ENCODE results near the gene MXD3. TPM values are rescaled to one million over a fixed set of nuclear protein-coding genes. Genes with fewer than 3 reads are reported as not detected.
"Not testable (repeated sequence)": the region's sequence is repeated elsewhere in the genome, so short reads cannot be mapped to it uniquely, and the experiment has no call there.

Gene MXD3
- total RNA-seq, 1 donor from 2014 or later: 31.1 TPM

- no peak for DNase-seq (ENCODE audit: low spot score)
- Mint-ChIP-seq H3K4me1 (peaks cover 10% of the 10 kb centered on the region), H3K4me3 (no peak overlapping the region), H3K27ac (no peak overlapping the region), H3K9me3 (no peaks in the 10 kb centered on the region), H3K36me3 (peaks cover 8% of the 10 kb centered on the region), H3K27me3 (ENCODE audit: insufficient read depth, low read depth) (peaks cover 2% of the 10 kb centered on the region)
- no peak overlapping the region for H2AFZ ChIP-seq (replicated peaks)
- peaks cover 12% of the 10 kb centered on the region for H3F3A ChIP-seq (ENCODE audit: low read depth)
- peaks cover 16% of the 10 kb centered on the region for H4K20me1 ChIP-seq (ENCODE audit: low read depth)
- no peaks in the 10 kb centered on the region for H3K4me1 ChIP-seq
- H3K9me3 ChIP-seq (ENCODE audit: low read depth): no peaks in the 10 kb centered on the region
- no peaks in the 10 kb centered on the region for H3K27me3 ChIP-seq
- H3K79me2 ChIP-seq (ENCODE audit: low read depth): peaks cover 83% of the 10 kb centered on the region
- H3K9ac ChIP-seq: no peak overlapping the region
- TF ChIP-seq CTCF (IDR thresholded peaks at IDR 0.05) (no peak), EZH2 (IDR thresholded peaks at IDR 0.05) (no peak), EZH2phosphoT487 (IDR thresholded peaks at IDR 0.05) (no peak)
- no peak overlapping the region for H3K27ac ChIP-seq
- H3K4me2 ChIP-seq: no peak overlapping the region
- H3K36me3 ChIP-seq: peaks cover 4% of the 10 kb centered on the region
- no peak overlapping the region for H3K4me3 ChIP-seq
These were observed 33.2 kb upstream of the MXD3 start for GRCh38 chr5:177344891-177345290.

- TF ChIP-seq EZH2phosphoT487 (IDR thresholded peaks at IDR 0.05): no peak
- DNase-seq (ENCODE audit: low spot score): no peak
- peaks cover 72% of the 10 kb centered on the region for H3K79me2 ChIP-seq (ENCODE audit: low read depth)
- peaks cover 4% of the 10 kb centered on the region for H3K36me3 ChIP-seq
- no peaks in the 10 kb centered on the region for H3K4me1 Mint-ChIP-seq
- no peak overlapping the region for H3K4me2 ChIP-seq
- H3K27me3 ChIP-seq: no peaks in the 10 kb centered on the region
- H3K4me1 ChIP-seq: no peaks in the 10 kb centered on the region
- peaks cover 22% of the 10 kb centered on the region for H4K20me1 ChIP-seq (ENCODE audit: low read depth)
- no peak overlapping the region for H3K27ac Mint-ChIP-seq
- H3K9me3 Mint-ChIP-seq: no peaks in the 10 kb centered on the region
- no peak overlapping the region for H3K4me3 Mint-ChIP-seq
- no peak overlapping the region for H3K27ac ChIP-seq
- no peak overlapping the region for H3K4me3 ChIP-seq
- H2AFZ ChIP-seq (replicated peaks): no peak overlapping the region
- peaks cover 2% of the 10 kb centered on the region for H3K27me3 Mint-ChIP-seq (ENCODE audit: insufficient read depth, low read depth)
- no peaks in the 10 kb centered on the region for H3K9me3 ChIP-seq (ENCODE audit: low read depth)
- H3K9ac ChIP-seq: no peak overlapping the region
- peaks cover under 1% of the 10 kb centered on the region for H3F3A ChIP-seq (ENCODE audit: low read depth)
- peaks cover 8% of the 10 kb centered on the region for H3K36me3 Mint-ChIP-seq
These were observed 32.1 kb upstream of the MXD3 start for GRCh38 chr5:177343777-177344176.

GRCh38 chr5:177343000-177343399, 31.3 kb upstream of the MXD3 start:
- not testable (repeated sequence) for H3K36me3 ChIP-seq; H3K9me3 Mint-ChIP-seq; H3K4me3 Mint-ChIP-seq; H3K27ac Mint-ChIP-seq; H3K27ac ChIP-seq; H3K36me3 Mint-ChIP-seq; DNase-seq (ENCODE audit: low spot score); H3K4me3 ChIP-seq; H2AFZ ChIP-seq (replicated peaks); H3K27me3 ChIP-seq; H3K9ac ChIP-seq; H3K27me3 Mint-ChIP-seq (ENCODE audit: insufficient read depth, low read depth); H3K4me1 ChIP-seq; H3K4me1 Mint-ChIP-seq; H3F3A ChIP-seq (ENCODE audit: low read depth); H3K9me3 ChIP-seq (ENCODE audit: low read depth); H3K4me2 ChIP-seq
- Histone ChIP-seq H3K79me2 (ENCODE audit: low read depth) (peaks cover 64% of the 10 kb centered on the region), H4K20me1 (ENCODE audit: low read depth) (peaks cover 22% of the 10 kb centered on the region)

- Histone ChIP-seq H3K4me3 (no peak overlapping the region), H3K27me3 (no peaks in the 10 kb centered on the region), H3K79me2 (ENCODE audit: low read depth) (peaks cover 26% of the 10 kb centered on the region), H3F3A (ENCODE audit: low read depth) (no peaks in the 10 kb centered on the region), H3K9me3 (ENCODE audit: low read depth) (no peaks in the 10 kb centered on the region), H3K4me1 (no peaks in the 10 kb centered on the region), H3K36me3 (no peaks in the 10 kb centered on the region), H2AFZ (replicated peaks) (no peak overlapping the region), H3K9ac (no peak overlapping the region), H3K27ac (no peak overlapping the region), H3K4me2 (no peak overlapping the region), H4K20me1 (ENCODE audit: low read depth) (peaks cover 14% of the 10 kb centered on the region)
- DNase-seq (ENCODE audit: low spot score): no peak
- Mint-ChIP-seq H3K36me3 (peaks cover 12% of the 10 kb centered on the region), H3K27ac (no peak overlapping the region), H3K9me3 (no peaks in the 10 kb centered on the region), H3K27me3 (ENCODE audit: insufficient read depth, low read depth) (peaks cover 4% of the 10 kb centered on the region), H3K4me3 (no peak overlapping the region), H3K4me1 (no peaks in the 10 kb centered on the region)
- no peak for TF ChIP-seq EZH2phosphoT487 (IDR thresholded peaks at IDR 0.05)
- no peak for TF ChIP-seq EZH2 (IDR thresholded peaks at IDR 0.05)
- no peak for TF ChIP-seq CTCF (IDR thresholded peaks at IDR 0.05)
These were observed 27.5 kb upstream of the MXD3 start for GRCh38 chr5:177339107-177339638.

All from neural progenitor cell (in vitro differentiated cells).